ENCODE results near the gene EIF5AL1.
"Not testable (repeated sequence)": the region's sequence is repeated elsewhere in the genome, so short reads cannot be mapped to it uniquely, and the experiment has no call there.

- not testable (repeated sequence) for TF ChIP-seq KDM2A (CRISPR knock-in tag; IDR thresholded peaks at IDR 0.05; ENCODE audit: borderline replicate concordance, low read depth); ELF1 (CRISPR knock-in tag; IDR thresholded peaks at IDR 0.05); HDAC6 (IDR thresholded peaks at IDR 0.05; ENCODE audit: low read depth, low read length); ZNF30 (CRISPR knock-in tag; IDR thresholded peaks at IDR 0.05)
Measured at GRCh38 chr10:79540930-79541329, 28.6 kb downstream of the EIF5AL1 start.
